Upper lobe of left lung (tissue), 4 donors: Measurements from ENCODE around the gene APOBEC3F.

Experiments
- EP300 ChIP-seq, 4 donors: sonication (generic); formaldehyde crosslinking; IDR thresholded peaks; one replicate each; pipeline ENCODE4 v1.5.1; 2017; ENCODE audit warnings: antibody characterized with exemption in 4 of 4, control low read depth in 2 of 4
- POLR2A ChIP-seq, 4 donors: fragments of 450-650 bp; IDR thresholded peaks; one replicate each; pipeline ENCODE4 v1.5.1; 2016 to 2017; ENCODE audit warnings: antibody characterized with exemption in 4 of 4, mild to moderate bottlenecking in 2 of 4
- POLR2AphosphoS5 ChIP-seq, 2 donors: sonication (generic); formaldehyde crosslinking; IDR thresholded peaks; one replicate each; pipeline ENCODE4 v1.5.1; 2017; ENCODE audit warnings: antibody characterized with exemption in 2 of 2
- TF ChIP-seq, protein P1 (sequence below), 6 experiments: fragments of 450-650 bp in 4 of 6; fragments of 200-600 bp in 2 of 6; sonication (generic) in 2 of 6; IDR thresholded peaks; one replicate each; pipeline ENCODE4 v1.5.1; 2016 to 2019; ENCODE audit warnings: antibody characterized with exemption in 6 of 6

DNA sequence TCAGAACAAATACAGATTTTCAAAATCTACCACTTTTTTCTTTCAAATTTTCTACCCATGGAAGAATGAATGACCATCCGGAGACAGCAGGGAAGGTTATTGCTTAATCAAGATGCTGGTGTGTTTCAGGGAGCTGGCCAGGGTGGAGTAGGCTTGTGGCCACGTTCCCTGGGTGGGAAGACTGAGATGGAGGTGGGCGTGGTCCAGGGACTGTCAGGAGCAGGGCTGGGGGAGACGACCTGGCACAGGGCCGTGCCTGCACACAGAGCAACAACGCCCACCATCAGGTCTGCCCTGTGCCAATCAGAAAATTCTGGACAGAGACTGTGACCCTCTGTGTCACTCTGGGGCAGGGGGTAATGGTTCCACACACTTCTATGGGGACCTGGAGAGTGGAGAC, 49.3 kb downstream of the APOBEC3F start:
- TF ChIP-seq, protein P1, sequence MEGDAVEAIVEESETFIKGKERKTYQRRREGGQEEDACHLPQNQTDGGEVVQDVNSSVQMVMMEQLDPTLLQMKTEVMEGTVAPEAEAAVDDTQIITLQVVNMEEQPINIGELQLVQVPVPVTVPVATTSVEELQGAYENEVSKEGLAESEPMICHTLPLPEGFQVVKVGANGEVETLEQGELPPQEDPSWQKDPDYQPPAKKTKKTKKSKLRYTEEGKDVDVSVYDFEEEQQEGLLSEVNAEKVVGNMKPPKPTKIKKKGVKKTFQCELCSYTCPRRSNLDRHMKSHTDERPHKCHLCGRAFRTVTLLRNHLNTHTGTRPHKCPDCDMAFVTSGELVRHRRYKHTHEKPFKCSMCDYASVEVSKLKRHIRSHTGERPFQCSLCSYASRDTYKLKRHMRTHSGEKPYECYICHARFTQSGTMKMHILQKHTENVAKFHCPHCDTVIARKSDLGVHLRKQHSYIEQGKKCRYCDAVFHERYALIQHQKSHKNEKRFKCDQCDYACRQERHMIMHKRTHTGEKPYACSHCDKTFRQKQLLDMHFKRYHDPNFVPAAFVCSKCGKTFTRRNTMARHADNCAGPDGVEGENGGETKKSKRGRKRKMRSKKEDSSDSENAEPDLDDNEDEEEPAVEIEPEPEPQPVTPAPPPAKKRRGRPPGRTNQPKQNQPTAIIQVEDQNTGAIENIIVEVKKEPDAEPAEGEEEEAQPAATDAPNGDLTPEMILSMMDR (IDR thresholded peaks at IDR 0.05): no peak
- TF ChIP-seq POLR2A (IDR thresholded peaks at IDR 0.05) (no peak), POLR2AphosphoS5 (IDR thresholded peaks at IDR 0.05) (no peak), EP300 (IDR thresholded peaks at IDR 0.05) (no peak)
